CD4-positive, alpha-beta memory T cell (primary cell): ENCODE results near the gene XIRP2. TPM values are rescaled to one million over a fixed set of nuclear protein-coding genes. Genes with fewer than 3 reads are reported as not detected.
"Not testable (repeated sequence)": the region's sequence is repeated elsewhere in the genome, so short reads cannot be mapped to it uniquely, and the experiment has no call there.

Experiments used
- CTCF ChIA-PET: fragments of 350-600 bp; sonication (Branson Sonifier 250); formaldehyde crosslinking; loops from one replicate; lab custom pipeline; 2021; ENCODE audit warnings: inconsistent platforms; ENCODE audit not compliant: partially characterized antibody; lab: Charles Lee
- POLR2A ChIA-PET: fragments of 350-600 bp; sonication (Branson Sonifier 250); formaldehyde crosslinking; loops from one replicate; lab custom pipeline; 2021; ENCODE audit not compliant: partially characterized antibody; lab: Charles Lee
- DNase-seq, 5 donors: peaks; one replicate each; pipeline versions ENCODE4 v3.0.0 to v3.0.0-alpha.2; 2020 to 2022; ENCODE audit warnings: mixed read lengths in 1 of 5
- H3K27ac ChIP-seq: one replicate; pipeline ENCODE4 v1.7.0; 2013; ENCODE audit warnings: low read depth, low read length
- H3K27me3 ChIP-seq: 2 replicates; pipeline ENCODE4 v1.7.0; 2013; ENCODE audit warnings: mild to moderate bottlenecking, low read length, moderate library complexity; ENCODE audit not compliant: insufficient read depth
- H3K36me3 ChIP-seq: 2 replicates; pipeline ENCODE4 v1.7.0; 2013; ENCODE audit warnings: mild to moderate bottlenecking, low read length, moderate library complexity; ENCODE audit not compliant: insufficient read depth
- H3K4me1 ChIP-seq: 2 replicates; pipeline ENCODE4 v1.7.0; 2013; ENCODE audit warnings: mild to moderate bottlenecking, low read length, moderate library complexity; ENCODE audit not compliant: insufficient read depth
- H3K4me3 ChIP-seq, 2 donors: one replicate each; pipeline ENCODE4 v1.7.0; 2013; ENCODE audit warnings: low read length in 2 of 2, mild to moderate bottlenecking in 1 of 2
- H3K9me3 ChIP-seq, 2 donors: one replicate each; pipeline ENCODE4 v1.7.0; 2013; ENCODE audit warnings: low read length in 2 of 2, control low read depth in 1 of 2; ENCODE audit not compliant: control insufficient read depth in 1 of 2
- H3K27ac Mint-ChIP-seq, 7 donors: one replicate each; pipeline ENCODE4 v1.8.0; 2020 to 2021; ENCODE audit warnings: mixed read lengths in 7 of 7, mild to moderate bottlenecking in 6 of 7, inconsistent platforms in 3 of 7, moderate library complexity in 3 of 7
- H3K27me3 Mint-ChIP-seq, 2 donors: one replicate each; pipeline ENCODE4 v1.8.0; 2020 to 2021; ENCODE audit warnings: mixed read lengths in 2 of 2
- H3K36me3 Mint-ChIP-seq, 2 donors: one replicate each; pipeline ENCODE4 v1.8.0; 2020 to 2021; ENCODE audit warnings: mixed read lengths in 2 of 2, inconsistent platforms in 1 of 2, mild to moderate bottlenecking in 1 of 2
- H3K4me1 Mint-ChIP-seq, 4 donors: one replicate each; pipeline ENCODE4 v1.8.0; 2020 to 2021; ENCODE audit warnings: mixed read lengths in 4 of 4, mild to moderate bottlenecking in 1 of 4
- H3K4me3 Mint-ChIP-seq, 8 donors: one replicate each; pipeline ENCODE4 v1.8.0; 2020 to 2021; ENCODE audit warnings: mixed read lengths in 8 of 8, mild to moderate bottlenecking in 7 of 8, moderate library complexity in 6 of 8, inconsistent platforms in 3 of 8
- H3K9me3 Mint-ChIP-seq, 8 donors: one replicate each; pipeline ENCODE4 v1.8.0; 2020 to 2021; ENCODE audit warnings: mixed read lengths in 8 of 8, mild to moderate bottlenecking in 5 of 8, inconsistent platforms in 3 of 8, moderate library complexity in 1 of 8
- intact Hi-C: fragments of 100-400 bp; cut with micrococcal nuclease; formaldehyde crosslinking; loops from one replicate; pipeline ENCODE4 v1.15.1; 2023
- polyA plus RNA-seq, 2 donors: library from polyadenylated mRNA; unstranded; fragments of 300-500 nt; fragmentation: Illumina TruSeq; gene quantifications; one replicate each; pipeline ENCODE4 v1.2.3, GENCODE V29; 2021
- total RNA-seq, 2 experiments: library from RNA; stranded (reverse); gene quantifications; one replicate each; pipeline ENCODE4 v1.2.3, GENCODE V29; 2021

The XIRP2 gene
- total and polyA plus RNA-seq, 4 experiments from 2014 or later: not detected

DNA sequence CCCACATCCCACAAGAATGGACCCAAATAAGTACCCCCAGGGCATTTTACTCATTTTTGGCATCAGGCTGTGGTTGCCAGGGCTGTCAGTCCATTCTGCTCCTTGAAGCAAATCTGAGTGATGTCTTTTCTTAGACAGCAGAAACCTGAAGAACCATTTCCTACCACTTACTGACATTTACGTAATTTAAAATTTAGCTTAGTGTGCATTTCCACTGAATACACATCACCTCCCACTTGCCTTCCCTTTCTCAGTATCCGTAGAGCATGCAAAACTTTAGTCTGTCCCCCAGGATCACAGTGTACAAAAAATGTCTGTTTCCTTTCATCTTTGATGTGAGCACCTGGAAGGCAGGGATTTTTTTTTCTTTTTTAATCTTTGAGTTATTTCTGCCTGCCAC is 130.3 kb downstream of the XIRP2 start:
- no peaks in the 10 kb centered on the region for H3K4me1 ChIP-seq
- ChIA-PET POLR2A (no interaction called here), CTCF (no interaction called here)
- Mint-ChIP-seq H3K9me3 (peaks cover 0 to 4% (median 0%) of the 10 kb centered on the region in 8 donors), H3K36me3 (no peaks in the 10 kb centered on the region), H3K4me3 (no peak overlapping the region), H3K4me1 (no peaks in the 10 kb centered on the region), H3K27me3 (no peaks in the 10 kb centered on the region), H3K27ac (no peak overlapping the region)
- H3K4me3 ChIP-seq: no peak overlapping the region
- intact Hi-C loops: no loop called here
- DNase-seq: no peak
- no peaks in the 10 kb centered on the region for H3K36me3 ChIP-seq
- H3K9me3 ChIP-seq: no peaks in the 10 kb centered on the region
- H3K27ac ChIP-seq: no peak overlapping the region
- no peaks in the 10 kb centered on the region for H3K27me3 ChIP-seq

DNA sequence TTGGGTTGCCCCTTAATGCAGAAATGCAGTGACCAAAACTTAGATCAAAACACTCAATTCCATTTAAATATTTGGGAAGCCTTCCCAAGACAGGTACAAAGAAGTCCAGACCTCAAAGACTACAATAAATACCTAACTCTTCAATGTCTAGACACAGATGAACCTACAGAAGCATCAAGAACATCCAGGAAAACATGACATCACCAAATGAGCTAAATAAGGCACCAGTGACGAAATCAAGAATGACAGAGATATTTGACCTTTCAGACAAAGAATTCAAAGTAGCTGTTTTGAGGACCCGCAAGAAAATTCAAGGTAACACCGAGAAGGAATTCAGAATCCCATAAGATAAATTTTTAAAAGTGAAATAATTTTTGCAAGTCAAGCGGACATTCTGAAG is 140.2 kb downstream of the XIRP2 start:
- Histone ChIP-seq H3K27me3 (no peaks in the 10 kb centered on the region), H3K36me3 (no peaks in the 10 kb centered on the region), H3K27ac (no peak overlapping the region), H3K4me3 (no peak overlapping the region), H3K9me3 (no peaks in the 10 kb centered on the region), H3K4me1 (no peaks in the 10 kb centered on the region)
- CTCF ChIA-PET: no interaction called here
- no peak overlapping the region for H3K4me3 Mint-ChIP-seq
- H3K36me3 Mint-ChIP-seq: no peaks in the 10 kb centered on the region
- no peak for DNase-seq
- peaks cover 0 to 48% (median 28%) of the 10 kb centered on the region in 8 donors for H3K9me3 Mint-ChIP-seq
- H3K27ac Mint-ChIP-seq: no peak overlapping the region
- no peaks in the 10 kb centered on the region for H3K4me1 Mint-ChIP-seq
- H3K27me3 Mint-ChIP-seq: no peaks in the 10 kb centered on the region
- intact Hi-C loops: no loop called here
- POLR2A ChIA-PET: no interaction called here

- H3K36me3 ChIP-seq, H3K4me3 ChIP-seq, H3K27me3 ChIP-seq, H3K27ac ChIP-seq, CTCF ChIA-PET, H3K4me1 ChIP-seq, H3K27me3 Mint-ChIP-seq, POLR2A ChIA-PET, intact Hi-C loops, H3K9me3 ChIP-seq, H3K4me1 Mint-ChIP-seq, H3K27ac Mint-ChIP-seq, DNase-seq, H3K36me3 Mint-ChIP-seq: not testable (repeated sequence)
- H3K9me3 Mint-ChIP-seq: peaks cover 0 to 56% (median 41%) of the 10 kb centered on the region in 8 donors
- peak overlapping the region in 1 of 8 donors; percentile 28 for H3K4me3 Mint-ChIP-seq
Measured at GRCh38 chr2:167034976-167035375, 146.7 kb downstream of the XIRP2 start.

GRCh38 chr2:167048829-167049228 is 160.5 kb downstream of the XIRP2 start:
- Mint-ChIP-seq H3K4me3 (no peak overlapping the region), H3K9me3 (peaks cover 0 to 6% (median 2%) of the 10 kb centered on the region in 8 donors), H3K27ac (no peak overlapping the region), H3K4me1 (no peaks in the 10 kb centered on the region), H3K27me3 (no peaks in the 10 kb centered on the region), H3K36me3 (no peaks in the 10 kb centered on the region)
- ChIA-PET POLR2A (no interaction called here), CTCF (no interaction called here)
- no peaks in the 10 kb centered on the region for H3K36me3 ChIP-seq
- intact Hi-C loops: no loop called here
- H3K9me3 ChIP-seq: no peaks in the 10 kb centered on the region
- H3K27me3 ChIP-seq: no peaks in the 10 kb centered on the region
- DNase-seq: no peak
- no peak overlapping the region for H3K4me3 ChIP-seq
- H3K27ac ChIP-seq: no peak overlapping the region
- no peaks in the 10 kb centered on the region for H3K4me1 ChIP-seq

DNA sequence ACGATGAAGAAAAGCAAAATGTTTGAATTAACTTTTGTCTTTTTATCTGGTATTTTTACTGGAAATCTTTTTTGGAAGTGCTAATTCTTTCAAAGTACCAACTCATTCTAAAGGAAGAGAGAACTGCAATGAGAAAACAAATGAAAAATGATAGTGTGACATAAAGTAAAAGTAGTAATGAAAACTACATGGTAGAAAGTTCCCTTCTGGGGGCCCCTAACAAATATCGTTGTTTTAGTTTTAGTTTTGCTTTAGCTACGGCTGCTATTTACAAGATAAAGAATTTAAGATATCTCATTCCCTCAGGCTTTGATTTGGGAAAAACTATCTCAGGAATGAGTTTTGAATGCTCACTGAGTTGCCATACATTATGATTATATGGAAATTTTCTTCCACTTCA is 161.4 kb downstream of the XIRP2 start:
- H3K36me3 ChIP-seq: no peaks in the 10 kb centered on the region
- no peaks in the 10 kb centered on the region for H3K27me3 ChIP-seq
- no peak overlapping the region for H3K4me3 ChIP-seq
- Mint-ChIP-seq H3K9me3 (peaks cover 0 to 6% (median 0%) of the 10 kb centered on the region in 8 donors), H3K27ac (no peak overlapping the region), H3K36me3 (no peaks in the 10 kb centered on the region), H3K4me3 (no peak overlapping the region), H3K4me1 (no peaks in the 10 kb centered on the region), H3K27me3 (no peaks in the 10 kb centered on the region)
- POLR2A ChIA-PET: no interaction called here
- intact Hi-C loops: no loop called here
- no peak for DNase-seq
- H3K27ac ChIP-seq: no peak overlapping the region
- no peaks in the 10 kb centered on the region for H3K9me3 ChIP-seq
- CTCF ChIA-PET: no interaction called here
- H3K4me1 ChIP-seq: no peaks in the 10 kb centered on the region

- Mint-ChIP-seq H3K9me3 (peaks cover 0 to 6% (median 3%) of the 10 kb centered on the region in 8 donors), H3K27ac (no peak overlapping the region), H3K4me3 (no peak overlapping the region), H3K4me1 (no peaks in the 10 kb centered on the region), H3K36me3 (no peaks in the 10 kb centered on the region), H3K27me3 (no peaks in the 10 kb centered on the region)
- Histone ChIP-seq H3K4me3 (no peak overlapping the region), H3K36me3 (no peaks in the 10 kb centered on the region), H3K9me3 (no peaks in the 10 kb centered on the region), H3K27ac (no peak overlapping the region), H3K4me1 (no peaks in the 10 kb centered on the region), H3K27me3 (no peaks in the 10 kb centered on the region)
- intact Hi-C loops: no loop called here
- ChIA-PET CTCF (no interaction called here), POLR2A (no interaction called here)
- no peak for DNase-seq
Measured at GRCh38 chr2:167052825-167053224, 164.5 kb downstream of the XIRP2 start.

- H3K9me3 ChIP-seq: no peaks in the 10 kb centered on the region
- no peaks in the 10 kb centered on the region for H3K36me3 ChIP-seq
- H3K4me3 Mint-ChIP-seq: no peak overlapping the region
- H3K36me3 Mint-ChIP-seq: no peaks in the 10 kb centered on the region
- H3K27ac ChIP-seq: no peak overlapping the region
- peaks cover 0 to 8% (median 5%) of the 10 kb centered on the region in 8 donors for H3K9me3 Mint-ChIP-seq
- H3K4me3 ChIP-seq: no peak overlapping the region
- no peaks in the 10 kb centered on the region for H3K4me1 Mint-ChIP-seq
- no peaks in the 10 kb centered on the region for H3K27me3 ChIP-seq
- intact Hi-C loops: no loop called here
- POLR2A ChIA-PET: no interaction called here
- H3K27ac Mint-ChIP-seq: no peak overlapping the region
- H3K27me3 Mint-ChIP-seq: no peaks in the 10 kb centered on the region
- no peaks in the 10 kb centered on the region for H3K4me1 ChIP-seq
- CTCF ChIA-PET: no interaction called here
- no peak for DNase-seq
Measured at GRCh38 chr2:167054881-167055280, 166.6 kb downstream of the XIRP2 start.

DNA sequence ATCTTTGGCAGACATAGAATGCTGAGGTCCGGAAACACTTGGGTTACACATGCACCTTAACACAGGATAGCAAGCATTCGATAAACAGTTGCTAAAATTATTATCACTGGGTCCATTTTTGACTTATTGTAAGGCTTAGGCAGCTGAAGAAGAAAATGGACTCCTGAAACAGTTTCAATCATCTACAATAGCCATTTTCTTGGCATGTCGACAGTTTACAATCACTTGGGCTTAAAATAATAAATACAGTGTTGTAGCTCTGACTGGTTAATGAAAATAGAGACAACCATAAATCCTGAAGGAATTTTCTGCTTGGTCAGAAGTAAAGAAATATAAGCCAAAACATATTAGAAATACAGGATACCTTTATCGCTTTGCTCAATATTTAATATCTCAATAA is 169.2 kb downstream of the XIRP2 start:
- H3K4me1 ChIP-seq: no peaks in the 10 kb centered on the region
- H3K9me3 ChIP-seq: no peaks in the 10 kb centered on the region
- intact Hi-C loops: no loop called here
- peaks cover 0 to 8% (median 1%) of the 10 kb centered on the region in 8 donors for H3K9me3 Mint-ChIP-seq
- no peaks in the 10 kb centered on the region for H3K27me3 Mint-ChIP-seq
- no peaks in the 10 kb centered on the region for H3K27me3 ChIP-seq
- H3K4me1 Mint-ChIP-seq: no peaks in the 10 kb centered on the region
- no peak overlapping the region for H3K4me3 Mint-ChIP-seq
- H3K27ac ChIP-seq: no peak overlapping the region
- CTCF ChIA-PET: no interaction called here
- H3K36me3 ChIP-seq: no peaks in the 10 kb centered on the region
- H3K27ac Mint-ChIP-seq: no peak overlapping the region
- H3K4me3 ChIP-seq: no peak overlapping the region
- DNase-seq: no peak
- H3K36me3 Mint-ChIP-seq: no peaks in the 10 kb centered on the region
- POLR2A ChIA-PET: no interaction called here
